ENCODE results near the gene HSDL2.
A peak's percentile ranks its signal among the peaks of the same experiment; 100 is the strongest.
"Not testable (repeated sequence)": the region's sequence is repeated elsewhere in the genome, so short reads cannot be mapped to it uniquely, and the experiment has no call there.

Gene HSDL2

GRCh38 chr9:112377684-112378327 lies 2.1 kb upstream of the HSDL2 start:
- DNase-seq = peak; percentile 33 to 49
- TF ChIP-seq POLR2A (IDR thresholded peaks at IDR 0.05; ENCODE audit: low read length) (no peak), GATA1 (IDR thresholded peaks at IDR 0.05; ENCODE audit: low read depth, low read length) (no peak)

- DNase-seq = peak; percentile 54
- TF ChIP-seq POLR2A (IDR thresholded peaks at IDR 0.05; ENCODE audit: low read length) = no peak
- no peak for TF ChIP-seq GATA1 (IDR thresholded peaks at IDR 0.05; ENCODE audit: low read depth, low read length)
These were observed 1.4 kb upstream of the HSDL2 start for GRCh38 chr9:112378328-112379176.

GRCh38 chr9:112379177-112380101 lies 469 bp upstream of the HSDL2 start:
- peak; percentile 99 for DNase-seq
- TF ChIP-seq POLR2A (IDR thresholded peaks at IDR 0.05; ENCODE audit: low read length) = peak; percentile 98
- TF ChIP-seq GATA1 (IDR thresholded peaks at IDR 0.05; ENCODE audit: low read depth, low read length) = no peak

- TF ChIP-seq GATA1 (IDR thresholded peaks at IDR 0.05; ENCODE audit: low read depth, low read length) = no peak
- no peak for TF ChIP-seq POLR2A (IDR thresholded peaks at IDR 0.05; ENCODE audit: low read length)
- DNase-seq = peak; percentile 60 to 71
These were observed 915 bp downstream of the HSDL2 start for GRCh38 chr9:112380825-112381221.

- no peak for DNase-seq
- TF ChIP-seq POLR2A (IDR thresholded peaks at IDR 0.05; ENCODE audit: low read length) (no peak), GATA1 (IDR thresholded peaks at IDR 0.05; ENCODE audit: low read depth, low read length) (no peak)
These were observed 2.2 kb downstream of the HSDL2 start for GRCh38 chr9:112382066-112382465.

GRCh38 chr9:112382501-112383364 lies 2.8 kb downstream of the HSDL2 start:
- DNase-seq = no peak
- TF ChIP-seq POLR2A (IDR thresholded peaks at IDR 0.05; ENCODE audit: low read length) (no peak), GATA1 (IDR thresholded peaks at IDR 0.05; ENCODE audit: low read depth, low read length) (no peak)

- TF ChIP-seq POLR2A (IDR thresholded peaks at IDR 0.05; ENCODE audit: low read length) = no peak
- no peak for TF ChIP-seq GATA1 (IDR thresholded peaks at IDR 0.05; ENCODE audit: low read depth, low read length)
These were observed 4.3 kb downstream of the HSDL2 start for GRCh38 chr9:112384219-112384618.

GRCh38 chr9:112384690-112385089 lies 4.8 kb downstream of the HSDL2 start:
- TF ChIP-seq GATA1 (IDR thresholded peaks at IDR 0.05; ENCODE audit: low read depth, low read length) (no peak), POLR2A (IDR thresholded peaks at IDR 0.05; ENCODE audit: low read length) (no peak)
- DNase-seq = no peak

More at GRCh38 chr9:112384219-112384618, 4.3 kb downstream of the HSDL2 start:
- no peak for DNase-seq

GRCh38 chr9:112387115-112387514 lies 7.2 kb downstream of the HSDL2 start:
- DNase-seq = no peak
- no peak for TF ChIP-seq POLR2A (IDR thresholded peaks at IDR 0.05; ENCODE audit: low read length)
- TF ChIP-seq GATA1 (IDR thresholded peaks at IDR 0.05; ENCODE audit: low read depth, low read length) = no peak

- DNase-seq = not testable (repeated sequence)
These were observed 10.0 kb downstream of the HSDL2 start for GRCh38 chr9:112389897-112390296.

- not testable (repeated sequence) for DNase-seq
These were observed 12.1 kb downstream of the HSDL2 start for GRCh38 chr9:112391936-112392560.

GRCh38 chr9:112393146-112393545 lies 13.2 kb downstream of the HSDL2 start:
- DNase-seq = not testable (repeated sequence)

- TF ChIP-seq POLR2A (IDR thresholded peaks at IDR 0.05; ENCODE audit: low read length) = no peak
- no peak for TF ChIP-seq GATA1 (IDR thresholded peaks at IDR 0.05; ENCODE audit: low read depth, low read length)
- no peak for DNase-seq
These were observed 16.5 kb downstream of the HSDL2 start for GRCh38 chr9:112396416-112396815.
